DMS53 treated with DMSO at 0.1 percent for 48 hours (cell line): Measurements from ENCODE around the gene IDH2.

Source experiments
- DNase-seq: peaks from one replicate; lab custom pipeline; 2025; ENCODE audit not compliant: unreplicated experiment; lab: John Stamatoyannopoulos, UW

IDH2 gene

DNA sequence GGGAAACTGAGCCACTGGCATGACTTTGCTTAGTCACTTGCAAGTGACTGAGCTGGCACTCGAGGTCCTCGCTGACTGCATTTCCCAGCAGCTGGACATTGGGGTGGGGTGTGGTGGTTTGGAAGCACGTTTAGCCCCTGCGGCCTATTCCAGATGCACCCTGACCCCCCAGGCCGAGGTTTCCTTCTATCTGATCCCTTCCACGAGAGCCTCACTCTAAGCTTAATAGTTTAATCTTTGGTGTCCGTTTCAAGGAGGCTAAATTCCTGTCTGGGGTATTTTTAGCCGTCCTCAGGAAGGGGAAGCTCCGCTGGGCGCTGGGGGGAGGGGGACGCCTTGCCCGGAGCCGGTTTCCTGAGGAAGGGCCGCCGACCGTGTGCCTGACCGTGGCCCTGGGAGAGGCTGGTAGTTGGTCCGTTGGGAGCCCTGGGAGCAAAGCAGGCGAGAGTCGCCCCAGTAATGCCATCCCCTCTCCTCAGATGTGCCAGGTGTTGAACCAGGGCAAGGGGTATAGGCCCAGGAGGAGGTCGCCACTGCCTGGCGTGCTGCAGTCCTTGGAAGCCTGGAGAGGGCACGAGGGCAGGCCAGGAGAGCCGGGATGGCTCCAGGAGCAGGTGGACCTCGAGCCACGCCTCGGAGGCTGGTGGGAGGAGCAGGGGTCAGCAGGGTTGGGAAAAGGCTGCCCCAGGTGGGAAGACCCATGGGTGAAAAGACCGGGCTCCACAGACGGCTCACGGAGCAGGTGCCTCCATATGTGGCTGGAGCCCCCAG, 37.2 kb downstream of the IDH2 start:
- DNase-seq, result no peak

DNA sequence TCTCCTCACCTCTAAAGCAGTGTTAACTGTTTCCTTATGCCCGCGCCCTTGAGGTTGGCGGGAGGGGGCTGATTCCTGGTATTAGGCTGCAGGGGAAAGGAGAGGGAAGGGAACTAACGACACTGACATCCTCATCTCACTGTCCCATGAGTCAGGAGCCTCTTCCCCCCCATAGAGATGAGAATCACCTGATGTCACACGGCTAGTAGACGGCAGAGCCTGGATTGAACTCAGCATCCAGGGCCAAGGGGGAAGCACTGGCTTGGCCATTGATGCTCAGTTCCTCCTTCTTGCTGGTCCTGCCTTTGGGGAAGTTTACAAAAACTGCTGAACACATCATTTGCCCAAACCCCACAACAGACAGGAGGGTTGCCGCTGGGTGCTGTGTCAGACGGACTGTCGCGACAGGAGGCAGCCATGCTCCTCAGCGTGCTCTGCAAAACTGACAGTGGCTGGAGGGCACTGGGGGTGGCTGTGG, 38.5 kb downstream of the IDH2 start:
- no peak for DNase-seq

DNA sequence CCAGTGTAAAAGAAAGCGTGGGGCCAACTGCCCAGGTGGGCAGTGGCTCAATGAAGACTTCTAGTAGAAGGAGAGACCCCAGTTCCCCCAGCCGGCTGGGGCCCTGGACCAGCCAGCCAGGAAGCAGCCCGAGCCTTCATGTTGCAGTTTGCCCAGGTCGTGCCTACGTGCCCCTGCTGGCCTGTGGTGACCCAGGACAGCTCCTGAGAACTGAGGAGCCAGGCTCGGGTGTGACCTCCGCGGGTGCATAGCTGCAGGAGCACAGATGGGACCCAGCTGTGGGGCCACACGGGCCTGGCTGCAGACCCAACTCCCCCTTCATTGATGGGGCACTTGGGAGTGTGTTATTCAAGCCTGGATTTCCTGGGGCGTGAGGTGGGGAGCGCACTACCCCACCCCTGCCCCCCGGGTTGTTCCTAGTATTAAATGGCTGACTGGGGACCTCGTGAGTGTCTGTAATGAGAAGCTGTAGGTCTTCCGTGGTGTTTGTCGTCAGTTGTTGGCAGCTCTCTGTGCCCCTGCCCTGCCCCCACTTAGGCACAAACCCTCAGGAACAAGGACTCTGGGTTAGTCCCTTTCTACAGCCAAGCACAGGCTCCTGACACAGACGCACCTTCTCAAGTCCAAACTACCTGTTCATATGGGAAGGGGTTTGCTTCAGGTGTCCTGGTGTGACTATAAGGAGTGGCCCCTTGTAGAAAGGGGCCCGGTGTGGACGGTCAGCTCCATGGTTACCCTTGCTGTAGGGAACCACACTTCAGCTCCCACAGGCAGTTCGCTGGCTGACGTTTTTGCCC, 39.1 kb downstream of the IDH2 start:
- DNase-seq, result no peak

- DNase-seq, result peak; percentile 93
These were observed 39.8 kb downstream of the IDH2 start for GRCh38 chr15:90062462-90062932.

DNA sequence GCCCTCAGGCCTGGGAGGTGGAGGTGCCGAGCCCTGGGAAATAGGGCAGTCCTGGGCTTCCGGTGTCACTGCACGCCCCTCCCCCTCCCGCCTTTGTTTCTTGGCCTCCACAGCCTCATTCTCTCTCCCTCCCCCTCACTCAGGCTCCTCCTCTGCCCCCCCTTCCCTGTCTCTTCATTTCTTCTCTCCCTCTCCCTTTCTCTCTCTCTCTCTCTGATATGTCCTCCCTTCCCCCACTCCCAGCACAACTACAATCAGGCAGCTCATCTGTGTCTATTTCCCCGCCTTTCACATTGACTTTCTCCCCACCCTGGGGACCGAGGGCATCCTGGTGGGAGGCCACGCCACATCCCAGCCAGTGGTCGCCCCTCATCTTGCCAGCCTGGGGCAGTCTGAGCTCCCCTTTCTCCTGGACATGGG, 40.2 kb downstream of the IDH2 start:
- peak; percentile 82 for DNase-seq

DNA sequence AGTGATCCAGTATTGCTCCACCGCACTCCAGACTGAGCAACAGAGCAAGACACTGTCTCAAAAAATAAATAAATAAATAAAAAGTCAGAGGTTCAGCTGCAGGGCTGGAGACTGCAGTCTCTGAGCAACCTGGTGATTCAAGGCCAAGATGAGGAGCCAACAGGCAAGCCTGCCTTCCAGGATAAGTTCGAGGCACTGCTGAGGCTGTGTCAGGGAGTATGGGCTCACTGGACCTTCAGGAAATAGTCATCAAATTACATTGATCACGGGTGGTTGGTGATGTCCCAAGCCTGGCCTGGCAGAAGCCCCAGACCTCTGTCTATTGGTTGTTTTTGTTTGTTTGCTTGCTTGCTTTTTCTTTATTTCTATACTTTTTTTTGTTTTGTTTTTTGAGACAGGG, 41.5 kb downstream of the IDH2 start:
- no peak for DNase-seq

DNA sequence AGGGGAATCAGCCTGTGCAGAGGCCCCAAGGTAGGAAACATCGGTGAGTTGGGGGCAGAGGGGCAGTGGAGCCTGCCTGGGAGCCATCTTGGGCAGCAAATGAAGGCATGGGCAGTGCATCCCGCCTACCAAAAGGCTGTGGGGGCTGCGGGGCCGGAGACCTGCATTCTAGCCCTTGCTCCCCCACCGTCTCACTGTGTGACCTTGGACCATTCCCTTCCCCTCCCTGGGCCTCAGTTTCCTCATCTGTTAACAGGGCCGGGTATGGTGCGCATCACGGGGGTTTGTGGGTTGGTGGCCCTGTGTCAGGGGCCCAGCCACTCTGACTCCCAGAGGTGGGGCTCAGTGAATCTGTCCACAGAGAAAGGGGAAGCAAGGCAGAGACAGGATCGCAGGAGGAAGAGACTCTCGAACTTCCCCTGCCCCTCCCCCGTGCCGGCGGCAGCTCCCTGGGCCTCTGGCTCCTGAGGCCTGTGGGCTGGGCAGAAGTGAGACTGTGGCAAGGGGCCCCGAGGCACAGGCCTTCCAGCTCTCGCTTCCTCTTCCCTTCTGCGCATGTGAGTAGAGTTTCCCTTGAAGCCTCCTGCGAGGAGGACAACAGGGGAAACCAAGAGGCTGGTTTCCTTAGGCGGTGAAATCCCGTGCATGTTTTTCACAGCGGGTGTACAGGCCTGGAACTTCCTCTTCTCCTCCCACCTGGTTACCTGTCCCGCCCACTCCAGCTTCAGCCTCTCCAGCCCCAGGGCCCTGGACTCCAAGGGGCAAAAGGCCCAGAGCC, 42.9 kb downstream of the IDH2 start:
- peak; percentile 44 for DNase-seq

DNA sequence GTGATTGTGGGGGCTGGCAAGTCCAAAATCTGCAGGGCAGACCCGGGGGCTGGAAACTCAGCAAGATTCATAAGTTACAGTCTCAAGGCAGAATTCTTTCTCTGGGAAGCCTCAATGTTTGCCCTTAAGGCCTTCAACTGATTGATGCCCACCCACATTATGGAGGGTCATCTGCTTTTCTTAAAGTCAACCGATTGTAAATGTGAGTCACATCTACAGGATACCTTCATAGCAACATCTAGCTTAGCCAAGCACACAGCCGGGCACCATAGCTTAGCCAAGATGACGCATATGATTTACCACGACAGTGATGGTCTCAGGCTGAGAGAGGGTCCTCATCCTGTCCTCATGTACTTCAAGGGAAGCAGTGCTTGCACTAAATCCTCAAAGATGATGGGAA, 43.5 kb downstream of the IDH2 start:
- no peak for DNase-seq

- DNase-seq, result no peak
These were observed 44.0 kb downstream of the IDH2 start for GRCh38 chr15:90058308-90058707.

- DNase-seq, result no peak
These were observed 45.7 kb downstream of the IDH2 start for GRCh38 chr15:90056529-90056928.

- no peak for DNase-seq
These were observed 47.1 kb downstream of the IDH2 start for GRCh38 chr15:90055182-90055581.

- DNase-seq, result no peak
These were observed 47.6 kb downstream of the IDH2 start for GRCh38 chr15:90054618-90055097.

DNA sequence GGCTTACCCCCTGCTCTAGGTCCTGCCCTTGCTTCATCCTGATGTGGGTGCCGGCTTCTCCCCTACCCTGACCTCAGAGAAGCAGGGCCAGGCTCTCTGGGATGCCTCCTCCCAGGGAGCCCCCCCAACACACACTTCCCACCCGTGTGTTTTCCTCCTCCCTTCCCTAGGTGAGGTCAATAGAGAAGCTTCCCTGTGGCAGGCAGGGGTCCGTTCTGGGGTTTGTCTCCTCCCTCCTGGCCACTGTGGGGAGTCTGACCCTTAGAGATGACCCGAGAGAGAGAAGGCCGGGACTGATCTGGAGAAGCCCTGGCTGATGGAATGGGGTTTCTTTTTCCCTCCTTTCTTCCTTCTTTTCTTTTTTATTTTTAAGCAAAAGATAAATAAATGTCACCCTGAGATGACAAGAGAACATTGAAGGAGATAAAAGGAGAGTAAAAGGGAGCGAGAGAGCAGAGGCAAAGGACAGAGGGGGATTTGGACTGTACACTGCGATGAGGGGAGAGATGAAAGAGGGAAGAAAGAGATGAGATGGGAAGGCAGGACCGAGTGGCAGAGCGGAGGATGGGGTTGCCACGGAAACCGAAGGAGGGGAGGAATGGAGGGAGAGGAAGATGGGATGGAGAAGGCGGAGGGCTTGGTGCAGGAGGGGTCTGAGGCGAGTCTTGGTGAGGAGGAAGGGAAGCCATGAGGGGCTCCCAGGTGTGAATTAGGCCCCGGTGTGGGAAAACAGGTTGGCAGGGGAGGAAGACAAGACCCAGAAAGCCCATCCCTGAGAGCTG, 48.4 kb downstream of the IDH2 start:
- DNase-seq, result no peak

DNA sequence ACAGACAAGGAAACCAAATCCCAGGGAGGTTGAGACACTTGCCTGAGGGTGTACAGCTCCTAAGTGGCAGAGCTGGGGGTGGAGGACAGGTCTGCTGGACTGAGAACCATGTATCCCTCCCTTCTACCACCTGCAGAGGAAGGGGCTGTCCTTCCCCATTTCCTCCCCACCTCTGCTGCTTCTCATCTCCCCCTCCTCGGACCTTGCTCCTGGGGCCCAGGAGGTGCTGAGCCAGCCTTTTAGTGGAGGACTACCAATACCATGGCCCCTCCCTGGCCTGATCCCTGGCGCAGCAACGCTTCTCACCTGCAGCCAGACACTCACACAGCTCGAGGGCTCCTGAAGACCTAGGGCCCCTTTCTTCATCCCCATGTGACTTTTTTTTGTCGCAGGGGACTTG, 50.4 kb downstream of the IDH2 start:
- no peak for DNase-seq

GRCh38 chr15:90049666-90050604, 52.3 kb downstream of the IDH2 start:
- DNase-seq, result no peak

DNA sequence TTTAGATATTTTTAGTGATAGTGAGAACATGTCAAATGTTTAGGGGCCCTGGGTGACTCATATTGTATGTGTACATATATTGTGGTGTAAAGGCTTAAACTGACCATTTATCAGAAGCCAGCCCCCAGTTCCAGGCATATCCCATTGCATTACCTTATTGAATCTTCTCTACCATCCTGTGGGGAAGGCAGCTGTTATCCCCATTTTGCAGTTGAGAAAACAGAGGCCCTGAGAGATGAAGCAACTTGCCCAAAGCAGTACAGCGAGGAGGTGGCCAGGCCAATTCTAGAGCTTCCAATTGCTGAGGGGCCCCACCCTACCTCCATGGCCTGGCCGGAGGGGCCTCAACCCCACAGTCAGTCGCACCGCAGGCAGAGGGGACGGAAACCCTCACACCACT, 53.2 kb downstream of the IDH2 start:
- no peak for DNase-seq

DNA sequence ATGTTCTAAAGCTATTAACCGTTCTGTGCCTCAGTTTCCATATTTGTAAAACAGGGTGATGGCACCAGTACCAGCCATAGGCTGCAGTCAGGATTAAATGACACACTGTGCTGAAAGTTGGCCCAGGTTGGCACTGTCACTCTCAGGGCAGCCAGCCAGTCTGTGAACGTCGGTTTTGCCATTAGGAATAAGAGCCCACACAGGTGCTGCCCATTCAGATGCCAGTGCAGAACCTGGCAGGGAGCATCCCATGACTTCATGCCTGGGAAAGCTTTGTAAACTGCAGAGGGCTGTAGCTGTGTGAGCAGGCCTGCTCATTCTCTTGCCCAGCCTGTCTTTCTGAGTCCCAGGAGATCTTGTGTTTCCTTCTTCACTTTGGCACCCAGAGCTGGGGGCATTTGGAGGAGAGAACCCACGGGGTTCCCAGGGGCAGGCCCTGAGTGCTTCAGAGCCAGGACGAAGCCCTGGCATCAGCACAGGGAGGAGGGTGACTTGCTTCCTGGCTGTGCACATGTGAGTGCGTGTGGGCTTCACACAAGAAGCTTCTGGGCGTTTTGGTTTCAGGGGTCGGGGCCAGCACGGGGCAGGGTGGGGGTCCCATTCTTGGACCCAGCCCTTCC, 54.2 kb downstream of the IDH2 start:
- DNase-seq, result no peak

GRCh38 chr15:90046911-90047392, 55.3 kb downstream of the IDH2 start:
- peak; percentile 86 for DNase-seq

DNA sequence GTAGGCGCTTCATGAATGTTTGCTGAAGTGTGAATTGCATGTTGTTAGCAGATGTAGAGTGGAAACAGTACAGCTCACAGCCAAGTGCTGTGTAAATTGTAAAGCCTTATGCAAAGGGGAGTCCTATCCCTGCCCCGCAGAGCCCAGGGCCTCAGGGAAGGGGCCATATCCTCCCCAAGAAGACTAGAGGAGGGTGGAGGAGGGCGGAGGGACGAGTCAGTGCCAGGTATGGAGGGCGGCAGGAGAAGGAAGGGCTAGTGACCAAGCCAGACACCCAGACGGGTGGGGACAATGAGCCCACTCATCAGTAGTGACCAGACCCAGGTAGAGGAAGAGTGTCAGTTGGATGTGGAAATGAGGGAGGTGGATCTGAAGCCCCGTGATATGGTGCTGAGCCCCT, 56.0 kb downstream of the IDH2 start:
- no peak for DNase-seq
